Measurements from ENCODE around the gene USP47.

DNA sequence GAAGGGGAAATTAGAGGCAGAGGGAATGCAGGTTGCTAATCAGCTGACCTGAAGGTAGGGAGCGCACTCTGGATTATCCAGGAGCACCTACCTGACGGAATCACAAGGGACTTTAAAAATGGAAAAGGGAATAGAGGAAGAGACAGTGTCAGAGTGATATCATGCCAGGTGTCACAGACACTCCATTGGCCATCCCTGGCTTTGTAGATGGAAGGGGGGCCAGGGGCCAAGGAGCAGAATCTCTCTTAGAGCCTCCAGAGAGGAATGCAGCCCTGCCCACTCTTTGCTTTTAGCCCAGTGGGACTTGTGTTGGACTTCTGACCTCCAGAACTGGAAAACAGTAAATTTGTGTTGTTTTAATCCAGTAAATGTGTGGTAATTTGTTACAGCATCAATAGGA is 128.8 kb downstream of the USP47 start:
- TF ChIP-seq, protein P1, sequence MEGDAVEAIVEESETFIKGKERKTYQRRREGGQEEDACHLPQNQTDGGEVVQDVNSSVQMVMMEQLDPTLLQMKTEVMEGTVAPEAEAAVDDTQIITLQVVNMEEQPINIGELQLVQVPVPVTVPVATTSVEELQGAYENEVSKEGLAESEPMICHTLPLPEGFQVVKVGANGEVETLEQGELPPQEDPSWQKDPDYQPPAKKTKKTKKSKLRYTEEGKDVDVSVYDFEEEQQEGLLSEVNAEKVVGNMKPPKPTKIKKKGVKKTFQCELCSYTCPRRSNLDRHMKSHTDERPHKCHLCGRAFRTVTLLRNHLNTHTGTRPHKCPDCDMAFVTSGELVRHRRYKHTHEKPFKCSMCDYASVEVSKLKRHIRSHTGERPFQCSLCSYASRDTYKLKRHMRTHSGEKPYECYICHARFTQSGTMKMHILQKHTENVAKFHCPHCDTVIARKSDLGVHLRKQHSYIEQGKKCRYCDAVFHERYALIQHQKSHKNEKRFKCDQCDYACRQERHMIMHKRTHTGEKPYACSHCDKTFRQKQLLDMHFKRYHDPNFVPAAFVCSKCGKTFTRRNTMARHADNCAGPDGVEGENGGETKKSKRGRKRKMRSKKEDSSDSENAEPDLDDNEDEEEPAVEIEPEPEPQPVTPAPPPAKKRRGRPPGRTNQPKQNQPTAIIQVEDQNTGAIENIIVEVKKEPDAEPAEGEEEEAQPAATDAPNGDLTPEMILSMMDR (IDR thresholded peaks at IDR 0.05), result no peak
- TF ChIP-seq POLR2A (IDR thresholded peaks at IDR 0.05), result no peak
